A673 (cell line): ENCODE results near the gene CCDC9.

Experiments
- CTCF ChIP-seq: fragments of 300-800, 200-600 bp; sonication (generic); conservative IDR thresholded peaks from 2 replicates; pipeline ENCODE4 v1.5.1; 2017; ENCODE audit warnings: low read depth, mild to moderate bottlenecking, antibody characterized with exemption, low read length, moderate library complexity, mixed read lengths
- EZH2 ChIP-seq: fragments of 200-600 bp; sonication (generic); IDR thresholded peaks from 2 replicates; pipeline ENCODE4 v1.6.1; 2017; ENCODE audit warnings: borderline replicate concordance, low read depth, mild to moderate bottlenecking, mixed read lengths, antibody characterized with exemption, low read length; ENCODE audit not compliant: poor library complexity, severe bottlenecking

- TF ChIP-seq CTCF, result no peak
- TF ChIP-seq EZH2, result no peak
Observed at GRCh38 chr19:47230921-47231214, 25.5 kb upstream of the CCDC9 start, which contains the start of gene BBC3.
